ENCODE measurements around the gene CAMK2B.

CAMK2B gene

DNA sequence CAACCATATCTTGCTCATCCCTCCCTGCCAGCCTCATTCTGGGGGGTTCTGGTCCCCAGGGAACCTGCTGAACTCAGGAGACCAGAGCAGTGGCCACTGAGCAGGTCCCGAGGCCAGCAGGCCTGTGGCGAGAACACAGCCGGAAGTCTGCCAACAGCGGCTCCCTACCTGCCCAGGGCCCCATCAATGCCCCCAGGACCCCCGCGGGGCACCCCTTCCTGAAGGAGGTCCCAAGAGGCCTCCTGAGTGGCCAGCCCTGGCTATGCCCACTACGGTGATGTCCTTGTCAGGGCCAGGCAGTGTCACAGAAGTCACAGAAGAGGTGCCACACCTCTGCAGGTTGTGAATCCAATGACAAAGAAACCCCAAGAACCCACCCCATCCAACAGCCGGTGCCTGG, 58.9 kb downstream of the CAMK2B start:
- TF ChIP-seq, protein P1, sequence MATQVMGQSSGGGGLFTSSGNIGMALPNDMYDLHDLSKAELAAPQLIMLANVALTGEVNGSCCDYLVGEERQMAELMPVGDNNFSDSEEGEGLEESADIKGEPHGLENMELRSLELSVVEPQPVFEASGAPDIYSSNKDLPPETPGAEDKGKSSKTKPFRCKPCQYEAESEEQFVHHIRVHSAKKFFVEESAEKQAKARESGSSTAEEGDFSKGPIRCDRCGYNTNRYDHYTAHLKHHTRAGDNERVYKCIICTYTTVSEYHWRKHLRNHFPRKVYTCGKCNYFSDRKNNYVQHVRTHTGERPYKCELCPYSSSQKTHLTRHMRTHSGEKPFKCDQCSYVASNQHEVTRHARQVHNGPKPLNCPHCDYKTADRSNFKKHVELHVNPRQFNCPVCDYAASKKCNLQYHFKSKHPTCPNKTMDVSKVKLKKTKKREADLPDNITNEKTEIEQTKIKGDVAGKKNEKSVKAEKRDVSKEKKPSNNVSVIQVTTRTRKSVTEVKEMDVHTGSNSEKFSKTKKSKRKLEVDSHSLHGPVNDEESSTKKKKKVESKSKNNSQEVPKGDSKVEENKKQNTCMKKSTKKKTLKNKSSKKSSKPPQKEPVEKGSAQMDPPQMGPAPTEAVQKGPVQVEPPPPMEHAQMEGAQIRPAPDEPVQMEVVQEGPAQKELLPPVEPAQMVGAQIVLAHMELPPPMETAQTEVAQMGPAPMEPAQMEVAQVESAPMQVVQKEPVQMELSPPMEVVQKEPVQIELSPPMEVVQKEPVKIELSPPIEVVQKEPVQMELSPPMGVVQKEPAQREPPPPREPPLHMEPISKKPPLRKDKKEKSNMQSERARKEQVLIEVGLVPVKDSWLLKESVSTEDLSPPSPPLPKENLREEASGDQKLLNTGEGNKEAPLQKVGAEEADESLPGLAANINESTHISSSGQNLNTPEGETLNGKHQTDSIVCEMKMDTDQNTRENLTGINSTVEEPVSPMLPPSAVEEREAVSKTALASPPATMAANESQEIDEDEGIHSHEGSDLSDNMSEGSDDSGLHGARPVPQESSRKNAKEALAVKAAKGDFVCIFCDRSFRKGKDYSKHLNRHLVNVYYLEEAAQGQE (IDR thresholded peaks at IDR 0.05; ENCODE audit: low read depth) = no peak

DNA sequence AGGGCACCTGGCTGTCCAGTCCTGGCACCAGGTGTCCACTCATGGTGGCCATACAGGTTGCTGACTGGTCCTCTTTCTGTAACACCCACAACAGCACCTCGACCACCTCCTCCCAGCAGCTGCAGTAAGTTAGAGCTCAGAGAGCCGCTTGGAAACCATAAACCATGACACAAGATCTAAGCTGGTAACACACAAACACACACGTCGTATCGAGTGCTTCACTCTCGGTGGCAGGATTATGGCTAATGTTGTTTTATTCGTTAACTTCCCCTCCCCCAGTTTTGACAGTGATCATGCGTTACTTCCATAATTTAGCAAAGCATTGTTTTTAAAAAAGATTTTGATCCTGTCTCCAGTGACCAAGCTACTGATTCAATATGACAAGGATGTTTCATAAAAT, 59.7 kb downstream of the CAMK2B start:
- TF ChIP-seq EGR1 (IDR thresholded peaks at IDR 0.05) = no peak
- no peak for TF ChIP-seq CREB1 (IDR thresholded peaks at IDR 0.05; ENCODE audit: low read depth)
- TF ChIP-seq, protein P2, sequence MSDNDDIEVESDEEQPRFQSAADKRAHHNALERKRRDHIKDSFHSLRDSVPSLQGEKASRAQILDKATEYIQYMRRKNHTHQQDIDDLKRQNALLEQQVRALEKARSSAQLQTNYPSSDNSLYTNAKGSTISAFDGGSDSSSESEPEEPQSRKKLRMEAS (IDR thresholded peaks at IDR 0.05) = no peak

DNA sequence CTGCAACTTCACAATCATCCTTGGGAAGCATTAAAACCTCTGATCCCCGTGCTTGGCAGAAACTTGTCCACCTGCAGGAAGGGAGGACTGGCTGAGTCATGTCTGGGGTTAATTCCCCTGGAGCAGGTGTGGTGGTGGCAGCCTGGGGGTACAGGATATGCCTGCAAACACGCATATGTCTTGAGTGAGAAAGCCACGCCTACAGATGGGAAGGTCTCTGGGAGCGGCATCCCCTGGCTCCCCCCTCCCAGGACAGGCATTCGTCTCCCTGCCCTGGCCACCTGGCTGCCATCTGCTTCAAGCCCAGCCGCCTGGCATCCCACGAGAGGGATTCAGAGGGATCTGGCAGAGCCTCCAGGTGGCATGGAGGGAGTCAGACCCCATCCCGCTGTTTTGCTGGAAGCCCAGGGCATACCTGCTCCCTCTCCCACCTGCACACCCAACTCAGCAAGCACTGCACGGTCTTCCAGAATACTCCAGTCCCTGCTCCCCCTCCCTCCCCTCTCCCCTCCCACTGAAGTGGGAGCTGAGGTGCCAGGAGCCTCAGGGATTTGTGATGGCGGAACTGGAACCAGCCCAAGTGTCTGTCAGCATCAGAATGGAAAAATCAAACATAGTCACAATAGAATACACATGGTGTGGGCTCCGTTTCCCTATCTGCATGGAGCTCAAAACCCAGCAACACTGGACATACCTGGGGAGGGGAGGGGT, 61.0 kb downstream of the CAMK2B start:
- TF ChIP-seq RAD21 (IDR thresholded peaks at IDR 0.05; ENCODE audit: low read depth) (no peak), TCF12 (IDR thresholded peaks at IDR 0.05; ENCODE audit: low read depth) (no peak), TAF1 (IDR thresholded peaks at IDR 0.05; ENCODE audit: low read depth) (no peak), YY1 (IDR thresholded peaks at IDR 0.05; ENCODE audit: low read depth) (no peak), EP300 (IDR thresholded peaks at IDR 0.05; ENCODE audit: borderline replicate concordance) (no peak), EGR1 (IDR thresholded peaks at IDR 0.05) (no peak), NFIC (IDR thresholded peaks at IDR 0.05) (no peak), FOXM1 (IDR thresholded peaks at IDR 0.05; ENCODE audit: borderline replicate concordance, low read depth) (no peak), ZBTB7A (IDR thresholded peaks at IDR 0.05; ENCODE audit: low read depth) (no peak), TEAD4 (IDR thresholded peaks at IDR 0.05) (no peak), CREB1 (IDR thresholded peaks at IDR 0.05; ENCODE audit: low read depth) (no peak), CEBPB (IDR thresholded peaks at IDR 0.05) (no peak)
- TF ChIP-seq, protein P1 (IDR thresholded peaks at IDR 0.05; ENCODE audit: low read depth) = no peak
- TF ChIP-seq, protein P2 (IDR thresholded peaks at IDR 0.05) = no peak
- TF ChIP-seq, protein P3, sequence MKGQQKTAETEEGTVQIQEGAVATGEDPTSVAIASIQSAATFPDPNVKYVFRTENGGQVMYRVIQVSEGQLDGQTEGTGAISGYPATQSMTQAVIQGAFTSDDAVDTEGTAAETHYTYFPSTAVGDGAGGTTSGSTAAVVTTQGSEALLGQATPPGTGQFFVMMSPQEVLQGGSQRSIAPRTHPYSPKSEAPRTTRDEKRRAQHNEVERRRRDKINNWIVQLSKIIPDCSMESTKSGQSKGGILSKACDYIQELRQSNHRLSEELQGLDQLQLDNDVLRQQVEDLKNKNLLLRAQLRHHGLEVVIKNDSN (IDR thresholded peaks at IDR 0.05) = no peak

DNA sequence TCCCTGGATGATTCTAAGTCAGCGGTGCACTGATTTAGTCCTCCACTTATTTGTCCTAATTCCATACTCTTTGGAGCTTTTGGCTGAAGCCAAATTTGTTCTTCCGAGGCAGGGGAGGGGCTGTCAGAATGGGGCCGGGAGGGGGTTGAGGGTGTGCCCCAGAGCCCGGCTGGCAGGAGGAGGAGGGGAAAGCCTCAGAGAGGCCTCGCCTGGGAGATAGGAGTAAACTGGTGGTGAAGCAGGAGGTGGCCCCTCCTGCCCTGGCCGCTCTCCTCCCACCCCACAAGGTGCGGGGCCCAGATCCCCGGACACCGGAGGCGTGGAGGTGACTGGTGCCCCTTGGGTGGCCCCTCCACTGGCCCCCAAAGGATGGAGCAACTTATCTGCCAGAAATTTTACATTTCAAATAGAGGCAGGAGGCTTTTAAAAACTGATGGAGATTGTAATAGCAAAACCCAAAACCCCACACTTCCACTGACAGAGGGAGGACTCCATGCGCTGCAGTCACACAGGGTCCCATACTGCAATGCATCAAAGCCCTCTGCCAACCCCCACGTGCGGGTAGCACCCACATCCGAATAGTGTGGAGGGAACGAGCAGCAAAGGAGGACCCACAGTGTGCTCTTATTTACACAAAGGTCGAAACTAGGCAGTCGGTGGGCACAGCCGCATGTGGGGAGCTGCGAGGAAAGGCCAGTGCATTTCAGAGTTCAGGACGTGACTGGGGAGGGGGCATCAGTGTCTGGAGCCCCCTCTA, 61.9 kb downstream of the CAMK2B start:
- TF ChIP-seq TAF1 (IDR thresholded peaks at IDR 0.05; ENCODE audit: low read depth) = no peak
- no peak for TF ChIP-seq EP300 (IDR thresholded peaks at IDR 0.05; ENCODE audit: borderline replicate concordance)
- no peak for TF ChIP-seq YY1 (IDR thresholded peaks at IDR 0.05; ENCODE audit: low read depth)

DNA sequence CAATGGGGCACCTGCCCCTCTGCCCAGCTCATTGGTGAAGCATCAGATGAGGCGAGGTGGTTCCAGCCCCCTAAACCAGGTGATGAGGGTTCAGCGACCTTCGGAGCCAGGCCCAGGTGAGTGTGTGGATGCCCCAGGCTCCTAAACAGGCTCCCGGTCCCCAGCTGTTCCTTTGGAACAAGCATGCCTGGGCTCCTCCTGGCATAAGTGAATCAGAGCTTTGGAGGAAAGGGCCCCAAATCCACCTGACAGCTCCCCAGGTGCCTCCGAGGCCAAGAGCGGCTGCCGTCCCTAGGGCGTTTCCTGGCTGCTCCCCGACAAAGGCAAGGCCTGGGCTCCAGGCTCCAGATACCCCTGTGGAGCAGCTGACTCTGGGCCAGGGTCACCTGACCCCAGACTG, 63.4 kb downstream of the CAMK2B start:
- TF ChIP-seq FOXM1 (IDR thresholded peaks at IDR 0.05; ENCODE audit: borderline replicate concordance, low read depth) (no peak), EP300 (IDR thresholded peaks at IDR 0.05; ENCODE audit: borderline replicate concordance) (no peak), EGR1 (IDR thresholded peaks at IDR 0.05) (no peak), CEBPB (IDR thresholded peaks at IDR 0.05) (no peak)
- TF ChIP-seq, protein P3 (IDR thresholded peaks at IDR 0.05) = no peak

DNA sequence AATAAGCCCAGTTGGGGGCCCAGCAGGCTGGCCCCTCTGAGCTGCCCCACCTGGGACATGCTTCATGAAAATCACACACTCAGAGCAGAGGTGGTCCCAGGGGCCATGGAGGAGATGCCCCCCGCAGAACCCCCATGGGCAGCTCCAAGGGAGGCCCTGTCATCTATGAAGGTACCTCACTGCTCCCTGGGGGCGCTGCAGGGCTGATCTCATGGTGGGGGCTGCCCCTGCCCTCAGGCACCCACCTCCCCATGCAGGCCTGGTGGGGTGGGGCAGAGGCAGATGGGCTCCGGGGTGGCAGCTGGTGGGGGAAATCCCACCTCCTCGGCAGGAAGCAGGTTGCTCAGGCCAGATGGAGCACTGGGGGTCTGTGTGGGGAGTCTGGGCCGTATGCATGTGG, 64.2 kb downstream of the CAMK2B start:
- no peak for TF ChIP-seq NFIC (IDR thresholded peaks at IDR 0.05)
- TF ChIP-seq CEBPB (IDR thresholded peaks at IDR 0.05) = no peak
- TF ChIP-seq TEAD4 (IDR thresholded peaks at IDR 0.05) = no peak
- TF ChIP-seq, protein P2 (IDR thresholded peaks at IDR 0.05) = no peak
- TF ChIP-seq EGR1 (IDR thresholded peaks at IDR 0.05) = no peak
- no peak for TF ChIP-seq CREB1 (IDR thresholded peaks at IDR 0.05; ENCODE audit: low read depth)
- TF ChIP-seq, protein P1 (IDR thresholded peaks at IDR 0.05; ENCODE audit: low read depth) = no peak
- TF ChIP-seq YY1 (IDR thresholded peaks at IDR 0.05; ENCODE audit: low read depth) = no peak
- TF ChIP-seq, protein P3 (IDR thresholded peaks at IDR 0.05) = no peak
- TF ChIP-seq TCF12 (IDR thresholded peaks at IDR 0.05; ENCODE audit: low read depth) = no peak
- TF ChIP-seq TAF1 (IDR thresholded peaks at IDR 0.05; ENCODE audit: low read depth) = no peak
